SJCRH30 (cell line): Measurements from ENCODE around the gene TNS4. TPM values are rescaled to one million over a fixed set of nuclear protein-coding genes. Genes with fewer than 3 reads are reported as not detected.

Experiments used
- DNase-seq, 2 experiments: peaks; one replicate each; pipeline ENCODE4 v3.0.0-alpha.2; 2015 to 2020
- H3K27ac ChIP-seq: fragments of 250-450 bp; sonication (Bioruptor Pico); 2 replicates; pipeline ENCODE4 v1.5.1; 2020; ENCODE audit warnings: mild to moderate bottlenecking, moderate library complexity
- H3K27me3 ChIP-seq: fragments of 250-450 bp; sonication (Bioruptor Pico); 2 replicates; pipeline ENCODE4 v1.5.1; 2020; ENCODE audit warnings: mild to moderate bottlenecking, moderate library complexity
- H3K36me3 ChIP-seq: fragments of 250-450 bp; sonication (Bioruptor Pico); 2 replicates; pipeline ENCODE4 v1.5.1; 2020; ENCODE audit warnings: mild to moderate bottlenecking, moderate library complexity
- H3K4me1 ChIP-seq: fragments of 250-450 bp; sonication (Bioruptor Pico); 2 replicates; pipeline ENCODE4 v1.5.1; 2020; ENCODE audit warnings: mild to moderate bottlenecking, moderate library complexity
- H3K4me3 ChIP-seq: fragments of 250-450 bp; sonication (Bioruptor Pico); 2 replicates; pipeline ENCODE4 v1.5.1; 2020; ENCODE audit warnings: mild to moderate bottlenecking, moderate library complexity
- H3K9me3 ChIP-seq: fragments of 250-450 bp; sonication (Bioruptor Pico); replicated peaks from 2 replicates; pipeline ENCODE4 v1.5.1; 2020; ENCODE audit warnings: mild to moderate bottlenecking, moderate library complexity
- total RNA-seq: library from RNA; depleted of rRNA; stranded (reverse); fragments of >200 nt; shearing (Covaris generic); gene quantifications from 2 replicates; pipeline ENCODE4 v1.2.3, GENCODE V29; 2014

The TNS4 gene
- total RNA-seq, 1 experiment from 2014 or later = not detected

GRCh38 chr17:40515011-40515410, 13.6 kb upstream of the TNS4 start:
- Histone ChIP-seq H3K9me3 (no peaks in the 10 kb centered on the region), H3K27me3 (no peaks in the 10 kb centered on the region), H3K27ac (no peak overlapping the region), H3K36me3 (no peaks in the 10 kb centered on the region), H3K4me1 (peaks cover 21% of the 10 kb centered on the region), H3K4me3 (no peak overlapping the region)
- DNase-seq = no peak

- Histone ChIP-seq H3K27me3 (no peaks in the 10 kb centered on the region), H3K27ac (no peak overlapping the region), H3K36me3 (no peaks in the 10 kb centered on the region), H3K4me3 (no peak overlapping the region), H3K9me3 (no peaks in the 10 kb centered on the region), H3K4me1 (peaks cover 21% of the 10 kb centered on the region)
- no peak for DNase-seq
These were observed 12.8 kb upstream of the TNS4 start for GRCh38 chr17:40514013-40514875.

- no peaks in the 10 kb centered on the region for H3K36me3 ChIP-seq
- DNase-seq = no peak
- H3K27me3 ChIP-seq = no peaks in the 10 kb centered on the region
- H3K27ac ChIP-seq = no peak overlapping the region; the same call in 1 of the 2 replicates
- H3K4me3 ChIP-seq = no peak overlapping the region
- H3K9me3 ChIP-seq = no peaks in the 10 kb centered on the region
- H3K4me1 ChIP-seq = peaks cover 18% of the 10 kb centered on the region
These were observed 10.3 kb upstream of the TNS4 start for GRCh38 chr17:40511667-40512220.

- peaks cover 13% of the 10 kb centered on the region for H3K4me1 ChIP-seq
- H3K27ac ChIP-seq = no peak overlapping the region
- H3K36me3 ChIP-seq = no peaks in the 10 kb centered on the region
- no peaks in the 10 kb centered on the region for H3K27me3 ChIP-seq
- H3K4me3 ChIP-seq = no peak overlapping the region
- no peak for DNase-seq
- no peaks in the 10 kb centered on the region for H3K9me3 ChIP-seq
These were observed 9.7 kb upstream of the TNS4 start for GRCh38 chr17:40511136-40511535.

- no peak for DNase-seq
- H3K4me3 ChIP-seq = no peak overlapping the region
- no peaks in the 10 kb centered on the region for H3K36me3 ChIP-seq
- H3K27me3 ChIP-seq = no peaks in the 10 kb centered on the region
- no peak overlapping the region for H3K27ac ChIP-seq
- no peaks in the 10 kb centered on the region for H3K9me3 ChIP-seq
- peaks cover 13% of the 10 kb centered on the region for H3K4me1 ChIP-seq
These were observed 8.9 kb upstream of the TNS4 start for GRCh38 chr17:40510328-40510648.

- no peak overlapping the region for H3K27ac ChIP-seq
- H3K4me1 ChIP-seq = peaks cover 13% of the 10 kb centered on the region
- no peak overlapping the region for H3K4me3 ChIP-seq
- H3K36me3 ChIP-seq = no peaks in the 10 kb centered on the region
- DNase-seq = no peak
- H3K27me3 ChIP-seq = no peaks in the 10 kb centered on the region
- no peaks in the 10 kb centered on the region for H3K9me3 ChIP-seq
These were observed 8.4 kb upstream of the TNS4 start for GRCh38 chr17:40509626-40510327.

- Histone ChIP-seq H3K36me3 (no peaks in the 10 kb centered on the region), H3K27ac (no peak overlapping the region), H3K9me3 (no peaks in the 10 kb centered on the region), H3K27me3 (no peaks in the 10 kb centered on the region), H3K4me1 (peaks cover 7% of the 10 kb centered on the region; the same call in 1 of the 2 replicates), H3K4me3 (no peak overlapping the region)
- DNase-seq = no peak
These were observed 5.4 kb upstream of the TNS4 start for GRCh38 chr17:40506786-40507185.

GRCh38 chr17:40503154-40503553, 1.7 kb upstream of the TNS4 start:
- Histone ChIP-seq H3K4me3 (no peak overlapping the region), H3K36me3 (no peaks in the 10 kb centered on the region), H3K27ac (no peak overlapping the region), H3K27me3 (no peaks in the 10 kb centered on the region), H3K4me1 (peaks cover 14% of the 10 kb centered on the region; the same call in 1 of the 2 replicates), H3K9me3 (no peaks in the 10 kb centered on the region)
- no peak for DNase-seq

- H3K27me3 ChIP-seq = no peaks in the 10 kb centered on the region
- peaks cover 18% of the 10 kb centered on the region; the same call in 1 of the 2 replicates for H3K4me1 ChIP-seq
- no peaks in the 10 kb centered on the region for H3K36me3 ChIP-seq
- H3K27ac ChIP-seq = no peak overlapping the region
- no peaks in the 10 kb centered on the region for H3K9me3 ChIP-seq
- no peak overlapping the region for H3K4me3 ChIP-seq
- no peak for DNase-seq
These were observed 1.3 kb upstream of the TNS4 start for GRCh38 chr17:40502716-40503115.

- no peak for DNase-seq
- Histone ChIP-seq H3K27me3 (no peaks in the 10 kb centered on the region), H3K4me3 (no peak overlapping the region), H3K36me3 (no peaks in the 10 kb centered on the region), H3K9me3 (no peaks in the 10 kb centered on the region), H3K27ac (no peak overlapping the region), H3K4me1 (peaks cover 19% of the 10 kb centered on the region; the same call in 1 of the 2 replicates)
These were observed 714 bp downstream of the TNS4 start for GRCh38 chr17:40500709-40501108.

GRCh38 chr17:40500190-40500589, 1.2 kb downstream of the TNS4 start:
- Histone ChIP-seq H3K27ac (peak overlapping the region; percentile 19; the same call in 1 of the 2 replicates), H3K4me3 (no peak overlapping the region), H3K4me1 (peaks cover 19% of the 10 kb centered on the region; the same call in 1 of the 2 replicates), H3K9me3 (no peaks in the 10 kb centered on the region), H3K36me3 (no peaks in the 10 kb centered on the region), H3K27me3 (no peaks in the 10 kb centered on the region)
- no peak for DNase-seq

GRCh38 chr17:40499551-40500189, 1.8 kb downstream of the TNS4 start:
- peak overlapping the region; percentile 31 for H3K4me3 ChIP-seq
- H3K27ac ChIP-seq = peak overlapping the region; percentile 19
- DNase-seq = peak; percentile 79 to 81
- H3K4me1 ChIP-seq = peaks cover 19% of the 10 kb centered on the region; the same call in 1 of the 2 replicates
- H3K9me3 ChIP-seq = no peaks in the 10 kb centered on the region
- H3K36me3 ChIP-seq = no peaks in the 10 kb centered on the region
- H3K27me3 ChIP-seq = no peaks in the 10 kb centered on the region

- Histone ChIP-seq H3K9me3 (no peaks in the 10 kb centered on the region), H3K4me1 (peaks cover 19% of the 10 kb centered on the region; the same call in 1 of the 2 replicates), H3K27ac (no peak overlapping the region)
These were observed 2.9 kb downstream of the TNS4 start for GRCh38 chr17:40498281-40499084.

GRCh38 chr17:40497695-40498094, 3.7 kb downstream of the TNS4 start:
- DNase-seq = no peak
- H3K9me3 ChIP-seq = no peaks in the 10 kb centered on the region
- H3K27ac ChIP-seq = no peak overlapping the region

More at GRCh38 chr17:40498281-40499084, 2.9 kb downstream of the TNS4 start:
- no peak for DNase-seq
- Histone ChIP-seq H3K27me3 (no peaks in the 10 kb centered on the region), H3K4me3 (no peak overlapping the region), H3K36me3 (no peaks in the 10 kb centered on the region)

More at GRCh38 chr17:40497695-40498094, 3.7 kb downstream of the TNS4 start:
- Histone ChIP-seq H3K4me1 (peaks cover 19% of the 10 kb centered on the region; the same call in 1 of the 2 replicates), H3K36me3 (no peaks in the 10 kb centered on the region), H3K4me3 (no peak overlapping the region), H3K27me3 (no peaks in the 10 kb centered on the region)
